Fibroblast of mammary gland (primary cell): ENCODE data around the gene MARK2.

ENCODE experiments used
- DNase-seq: peaks from one replicate; pipeline ENCODE4 v3.0.0-alpha.2; 2010; ENCODE audit warnings: low read depth
- H3K4me3 ChIP-seq: 2 replicates; pipeline ENCODE4 v1.5.1; 2011; ENCODE audit warnings: low read depth, mild to moderate bottlenecking, low read length, moderate library complexity; ENCODE audit not compliant: control insufficient read depth
- TF ChIP-seq, protein P1 (sequence below): conservative IDR thresholded peaks from 2 replicates; pipeline ENCODE4 v1.5.1; 2011; ENCODE audit warnings: low read depth, low read length, inconsistent platforms; ENCODE audit not compliant: control insufficient read depth, insufficient read depth

Gene MARK2

DNA sequence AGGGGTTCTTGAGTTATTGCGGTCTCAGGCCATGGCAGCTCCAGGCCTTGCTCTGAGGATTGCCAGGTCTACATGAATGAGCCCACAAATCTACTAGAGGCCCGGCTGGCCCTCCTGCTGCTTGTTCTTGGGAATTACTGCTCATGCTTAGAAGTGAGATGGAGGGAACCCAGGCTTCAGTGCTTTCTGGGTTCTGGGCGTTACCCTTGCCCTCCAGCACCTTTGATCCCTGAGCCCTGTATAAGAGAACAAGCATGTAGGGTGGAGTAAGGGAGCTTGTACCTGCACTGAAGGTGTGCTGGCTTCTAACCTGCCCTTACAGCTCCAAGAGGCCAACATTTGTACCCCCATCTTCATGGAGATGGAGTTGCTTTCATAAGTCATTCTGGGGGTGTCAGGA is 103.9 kb downstream of the MARK2 start:
- TF ChIP-seq, protein P1, sequence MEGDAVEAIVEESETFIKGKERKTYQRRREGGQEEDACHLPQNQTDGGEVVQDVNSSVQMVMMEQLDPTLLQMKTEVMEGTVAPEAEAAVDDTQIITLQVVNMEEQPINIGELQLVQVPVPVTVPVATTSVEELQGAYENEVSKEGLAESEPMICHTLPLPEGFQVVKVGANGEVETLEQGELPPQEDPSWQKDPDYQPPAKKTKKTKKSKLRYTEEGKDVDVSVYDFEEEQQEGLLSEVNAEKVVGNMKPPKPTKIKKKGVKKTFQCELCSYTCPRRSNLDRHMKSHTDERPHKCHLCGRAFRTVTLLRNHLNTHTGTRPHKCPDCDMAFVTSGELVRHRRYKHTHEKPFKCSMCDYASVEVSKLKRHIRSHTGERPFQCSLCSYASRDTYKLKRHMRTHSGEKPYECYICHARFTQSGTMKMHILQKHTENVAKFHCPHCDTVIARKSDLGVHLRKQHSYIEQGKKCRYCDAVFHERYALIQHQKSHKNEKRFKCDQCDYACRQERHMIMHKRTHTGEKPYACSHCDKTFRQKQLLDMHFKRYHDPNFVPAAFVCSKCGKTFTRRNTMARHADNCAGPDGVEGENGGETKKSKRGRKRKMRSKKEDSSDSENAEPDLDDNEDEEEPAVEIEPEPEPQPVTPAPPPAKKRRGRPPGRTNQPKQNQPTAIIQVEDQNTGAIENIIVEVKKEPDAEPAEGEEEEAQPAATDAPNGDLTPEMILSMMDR: no peak
- no peak for DNase-seq
- no peak overlapping the region for H3K4me3 ChIP-seq

DNA sequence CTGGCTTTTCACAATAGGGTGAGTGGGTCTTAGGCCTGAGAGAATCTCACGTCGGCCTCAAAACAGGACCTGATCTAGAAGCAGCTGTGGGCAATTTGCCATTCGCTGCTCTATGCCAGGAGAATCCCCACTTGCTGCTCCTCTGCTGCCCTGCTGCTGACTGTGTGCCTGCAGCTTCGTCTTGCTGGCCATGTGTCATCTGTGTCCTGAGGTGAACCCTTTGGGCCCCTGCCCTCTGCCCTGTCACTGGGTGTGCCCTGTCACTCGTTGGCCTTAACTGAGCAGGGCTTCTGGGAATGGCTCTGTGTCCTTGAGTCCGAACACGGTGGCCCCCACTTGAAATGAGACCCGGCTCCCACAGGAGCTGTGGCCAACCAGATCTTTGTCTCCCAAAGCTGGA is 106.1 kb downstream of the MARK2 start:
- TF ChIP-seq, protein P1: no peak
- DNase-seq: peak; percentile 43
- H3K4me3 ChIP-seq: no peak overlapping the region

- TF ChIP-seq, protein P1: peak; percentile 67
- H3K4me3 ChIP-seq: no peak overlapping the region
- peak; percentile 82 for DNase-seq
Observed at GRCh38 chr11:63945477-63946163, 106.7 kb downstream of the MARK2 start.

GRCh38 chr11:63951779-63952536 is 113.0 kb downstream of the MARK2 start:
- H3K4me3 ChIP-seq: no peak overlapping the region
- no peak for DNase-seq
- TF ChIP-seq, protein P1: no peak

DNA sequence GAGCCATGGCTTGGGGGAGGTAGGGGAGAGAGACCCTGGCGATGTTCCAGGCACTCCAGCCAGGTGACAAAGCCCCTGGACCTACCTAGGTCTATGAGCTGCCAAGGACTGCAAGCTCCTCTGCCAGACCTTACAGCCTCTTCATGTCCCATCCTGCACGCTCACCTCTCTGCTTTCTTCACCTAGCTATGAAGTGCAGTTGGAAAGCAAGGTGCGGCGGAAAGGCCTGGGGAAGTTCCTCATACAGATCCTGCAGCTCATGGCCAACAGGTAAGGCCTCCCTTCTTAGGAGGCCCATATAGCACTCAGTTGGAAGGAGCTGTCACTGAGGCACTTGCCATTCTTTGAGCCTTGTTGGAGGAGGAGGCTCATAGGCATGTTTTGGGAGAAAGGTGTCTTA is 113.7 kb downstream of the MARK2 start:
- DNase-seq: no peak
- TF ChIP-seq, protein P1: no peak
- H3K4me3 ChIP-seq: no peak overlapping the region

DNA sequence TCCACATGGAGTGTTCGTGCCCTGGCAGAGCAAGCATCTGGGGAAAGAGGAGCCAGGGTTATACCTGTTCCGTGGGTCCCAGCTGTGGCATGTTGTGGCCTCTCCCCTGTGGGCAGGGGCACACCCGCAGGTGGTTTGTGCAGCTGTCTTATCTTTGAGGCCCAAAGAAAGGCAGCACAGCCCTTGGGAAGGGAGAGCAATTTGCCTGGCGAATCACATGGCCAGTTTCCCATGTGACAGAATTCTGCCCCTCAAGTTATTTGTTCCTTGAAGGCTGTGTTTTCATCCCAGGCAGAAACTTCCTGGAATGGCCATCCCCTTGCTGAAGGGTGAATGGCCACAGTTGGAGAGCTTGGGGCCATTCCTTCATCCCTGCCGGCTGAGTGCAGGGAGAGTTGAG is 119.1 kb downstream of the MARK2 start:
- no peak overlapping the region for H3K4me3 ChIP-seq
- TF ChIP-seq, protein P1: no peak
- no peak for DNase-seq
